ENCODE results near the gene ZNF385D.

DNA sequence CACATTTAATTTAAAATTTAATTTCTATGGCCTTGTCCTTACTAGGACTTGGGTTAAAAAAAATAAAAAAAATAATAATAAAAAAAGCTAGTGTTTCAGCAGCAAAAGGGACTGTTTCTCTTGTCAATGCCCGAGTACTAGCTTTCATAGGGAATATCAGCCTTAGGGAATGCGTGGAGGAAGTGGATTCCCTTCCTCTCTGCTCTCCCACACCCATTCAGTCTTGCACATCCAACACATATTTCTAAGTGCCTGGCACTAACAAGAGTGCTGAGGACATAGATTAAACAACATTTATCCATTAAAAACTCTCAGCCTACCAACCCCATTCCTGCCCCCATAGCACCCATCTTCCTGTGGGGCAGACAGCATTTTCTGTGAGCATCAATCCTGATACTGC is 6.2 kb downstream of the ZNF385D start:
- TF ChIP-seq, protein P1, sequence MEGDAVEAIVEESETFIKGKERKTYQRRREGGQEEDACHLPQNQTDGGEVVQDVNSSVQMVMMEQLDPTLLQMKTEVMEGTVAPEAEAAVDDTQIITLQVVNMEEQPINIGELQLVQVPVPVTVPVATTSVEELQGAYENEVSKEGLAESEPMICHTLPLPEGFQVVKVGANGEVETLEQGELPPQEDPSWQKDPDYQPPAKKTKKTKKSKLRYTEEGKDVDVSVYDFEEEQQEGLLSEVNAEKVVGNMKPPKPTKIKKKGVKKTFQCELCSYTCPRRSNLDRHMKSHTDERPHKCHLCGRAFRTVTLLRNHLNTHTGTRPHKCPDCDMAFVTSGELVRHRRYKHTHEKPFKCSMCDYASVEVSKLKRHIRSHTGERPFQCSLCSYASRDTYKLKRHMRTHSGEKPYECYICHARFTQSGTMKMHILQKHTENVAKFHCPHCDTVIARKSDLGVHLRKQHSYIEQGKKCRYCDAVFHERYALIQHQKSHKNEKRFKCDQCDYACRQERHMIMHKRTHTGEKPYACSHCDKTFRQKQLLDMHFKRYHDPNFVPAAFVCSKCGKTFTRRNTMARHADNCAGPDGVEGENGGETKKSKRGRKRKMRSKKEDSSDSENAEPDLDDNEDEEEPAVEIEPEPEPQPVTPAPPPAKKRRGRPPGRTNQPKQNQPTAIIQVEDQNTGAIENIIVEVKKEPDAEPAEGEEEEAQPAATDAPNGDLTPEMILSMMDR (IDR thresholded peaks at IDR 0.05) = no peak
- TF ChIP-seq POLR2A (IDR thresholded peaks at IDR 0.05) = no peak
